Stimulated activated naive CD8-positive, alpha-beta T cell treated with anti-CD3 and anti-CD28 coated beads, Interleukin-15, Interleukin-2, amounts not matched to agents 100 ng/mL and 50 ng/mL, for 24 hours (primary cell): Measurements from ENCODE around the gene DLG2.

Experiments used
- H3K27ac Mint-ChIP-seq: one replicate; pipeline ENCODE4 v1.8.0; 2021; ENCODE audit warnings: mild to moderate bottlenecking, mixed read lengths
- H3K27me3 Mint-ChIP-seq: one replicate; pipeline ENCODE4 v1.8.0; 2021; ENCODE audit warnings: mixed read lengths
- H3K36me3 Mint-ChIP-seq: one replicate; pipeline ENCODE4 v1.8.0; 2021; ENCODE audit warnings: low read depth, mixed read lengths
- H3K4me1 Mint-ChIP-seq: one replicate; pipeline ENCODE4 v1.8.0; 2021; ENCODE audit warnings: low read depth, mixed read lengths
- H3K4me3 Mint-ChIP-seq: one replicate; pipeline ENCODE4 v1.8.0; 2021; ENCODE audit warnings: mild to moderate bottlenecking, mixed read lengths
- H3K9me3 Mint-ChIP-seq: one replicate; pipeline ENCODE4 v1.8.0; 2021; ENCODE audit warnings: mixed read lengths

DLG2 gene

GRCh38 chr11:84157639-84158038 is 1469.5 kb downstream of the DLG2 start:
- no peak overlapping the region for H3K4me3 Mint-ChIP-seq
- no peaks in the 10 kb centered on the region for H3K4me1 Mint-ChIP-seq
- peaks cover 30% of the 10 kb centered on the region for H3K9me3 Mint-ChIP-seq
- H3K27ac Mint-ChIP-seq, result no peak overlapping the region
- no peaks in the 10 kb centered on the region for H3K27me3 Mint-ChIP-seq
- H3K36me3 Mint-ChIP-seq, result no peaks in the 10 kb centered on the region

GRCh38 chr11:84146826-84147225 is 1480.3 kb downstream of the DLG2 start:
- no peak overlapping the region for H3K27ac Mint-ChIP-seq

GRCh38 chr11:84145616-84146185 is 1481.4 kb downstream of the DLG2 start:
- H3K36me3 Mint-ChIP-seq, result no peaks in the 10 kb centered on the region
- H3K27ac Mint-ChIP-seq, result no peak overlapping the region
- H3K27me3 Mint-ChIP-seq, result no peaks in the 10 kb centered on the region
- peaks cover 10% of the 10 kb centered on the region for H3K9me3 Mint-ChIP-seq
- no peak overlapping the region for H3K4me3 Mint-ChIP-seq
- H3K4me1 Mint-ChIP-seq, result no peaks in the 10 kb centered on the region

More at GRCh38 chr11:84146826-84147225, 1480.3 kb downstream of the DLG2 start:
- Mint-ChIP-seq H3K36me3 (no peaks in the 10 kb centered on the region), H3K27me3 (no peaks in the 10 kb centered on the region), H3K9me3 (peaks cover 8% of the 10 kb centered on the region), H3K4me1 (no peaks in the 10 kb centered on the region), H3K4me3 (no peak overlapping the region)

GRCh38 chr11:84144531-84144930 is 1482.6 kb downstream of the DLG2 start:
- Mint-ChIP-seq H3K36me3 (no peaks in the 10 kb centered on the region), H3K27me3 (no peaks in the 10 kb centered on the region), H3K27ac (no peak overlapping the region), H3K9me3 (peaks cover 12% of the 10 kb centered on the region), H3K4me1 (no peaks in the 10 kb centered on the region), H3K4me3 (no peak overlapping the region)

GRCh38 chr11:84142411-84142810 is 1484.7 kb downstream of the DLG2 start:
- Mint-ChIP-seq H3K36me3 (no peaks in the 10 kb centered on the region), H3K9me3 (peaks cover 4% of the 10 kb centered on the region), H3K4me3 (no peak overlapping the region), H3K27ac (no peak overlapping the region), H3K27me3 (no peaks in the 10 kb centered on the region), H3K4me1 (no peaks in the 10 kb centered on the region)

- Mint-ChIP-seq H3K4me3 (no peak overlapping the region), H3K27me3 (no peaks in the 10 kb centered on the region), H3K4me1 (no peaks in the 10 kb centered on the region), H3K36me3 (no peaks in the 10 kb centered on the region), H3K9me3 (peaks cover 5% of the 10 kb centered on the region), H3K27ac (no peak overlapping the region)
These were observed 1486.6 kb downstream of the DLG2 start for GRCh38 chr11:84140386-84141169.

GRCh38 chr11:84137960-84138359 is 1489.2 kb downstream of the DLG2 start:
- no peaks in the 10 kb centered on the region for H3K27me3 Mint-ChIP-seq
- H3K4me3 Mint-ChIP-seq, result no peak overlapping the region
- no peaks in the 10 kb centered on the region for H3K36me3 Mint-ChIP-seq
- no peak overlapping the region for H3K27ac Mint-ChIP-seq
- H3K4me1 Mint-ChIP-seq, result no peaks in the 10 kb centered on the region
- H3K9me3 Mint-ChIP-seq, result peaks cover 9% of the 10 kb centered on the region

GRCh38 chr11:84137505-84137904 is 1489.6 kb downstream of the DLG2 start:
- H3K27me3 Mint-ChIP-seq, result no peaks in the 10 kb centered on the region
- no peak overlapping the region for H3K27ac Mint-ChIP-seq
- no peaks in the 10 kb centered on the region for H3K4me1 Mint-ChIP-seq
- H3K9me3 Mint-ChIP-seq, result peaks cover 9% of the 10 kb centered on the region
- no peaks in the 10 kb centered on the region for H3K36me3 Mint-ChIP-seq
- H3K4me3 Mint-ChIP-seq, result no peak overlapping the region

- Mint-ChIP-seq H3K36me3 (no peaks in the 10 kb centered on the region), H3K9me3 (peaks cover 9% of the 10 kb centered on the region), H3K27me3 (no peaks in the 10 kb centered on the region), H3K27ac (no peak overlapping the region), H3K4me1 (no peaks in the 10 kb centered on the region), H3K4me3 (no peak overlapping the region)
These were observed 1490.2 kb downstream of the DLG2 start for GRCh38 chr11:84136926-84137325.

- Mint-ChIP-seq H3K9me3 (peaks cover 9% of the 10 kb centered on the region), H3K36me3 (no peaks in the 10 kb centered on the region), H3K27me3 (no peaks in the 10 kb centered on the region), H3K4me1 (no peaks in the 10 kb centered on the region), H3K4me3 (no peak overlapping the region), H3K27ac (no peak overlapping the region)
These were observed 1496.3 kb downstream of the DLG2 start for GRCh38 chr11:84130646-84131427.

GRCh38 chr11:84129961-84130576 is 1497.1 kb downstream of the DLG2 start:
- Mint-ChIP-seq H3K4me1 (no peaks in the 10 kb centered on the region), H3K4me3 (no peak overlapping the region), H3K9me3 (peaks cover 4% of the 10 kb centered on the region), H3K36me3 (no peaks in the 10 kb centered on the region), H3K27me3 (no peaks in the 10 kb centered on the region), H3K27ac (no peak overlapping the region)

GRCh38 chr11:84128840-84129239 is 1498.3 kb downstream of the DLG2 start:
- no peaks in the 10 kb centered on the region for H3K36me3 Mint-ChIP-seq
- H3K4me1 Mint-ChIP-seq, result no peaks in the 10 kb centered on the region
- H3K27me3 Mint-ChIP-seq, result no peaks in the 10 kb centered on the region
- peaks cover 9% of the 10 kb centered on the region for H3K9me3 Mint-ChIP-seq
- no peak overlapping the region for H3K4me3 Mint-ChIP-seq
- no peak overlapping the region for H3K27ac Mint-ChIP-seq

GRCh38 chr11:84117394-84117793 is 1509.8 kb downstream of the DLG2 start:
- no peak overlapping the region for H3K27ac Mint-ChIP-seq
- no peaks in the 10 kb centered on the region for H3K4me1 Mint-ChIP-seq
- H3K27me3 Mint-ChIP-seq, result no peaks in the 10 kb centered on the region
- no peaks in the 10 kb centered on the region for H3K36me3 Mint-ChIP-seq
- H3K9me3 Mint-ChIP-seq, result peaks cover 9% of the 10 kb centered on the region
- H3K4me3 Mint-ChIP-seq, result no peak overlapping the region

- Mint-ChIP-seq H3K4me3 (no peak overlapping the region), H3K9me3 (peaks cover 16% of the 10 kb centered on the region), H3K27ac (no peak overlapping the region), H3K27me3 (no peaks in the 10 kb centered on the region), H3K4me1 (no peaks in the 10 kb centered on the region), H3K36me3 (no peaks in the 10 kb centered on the region)
These were observed 1520.6 kb downstream of the DLG2 start for GRCh38 chr11:84106541-84106940.

GRCh38 chr11:84105148-84105547 is 1522.0 kb downstream of the DLG2 start:
- Mint-ChIP-seq H3K36me3 (no peaks in the 10 kb centered on the region), H3K4me3 (no peak overlapping the region), H3K27me3 (no peaks in the 10 kb centered on the region), H3K27ac (no peak overlapping the region), H3K9me3 (peaks cover 15% of the 10 kb centered on the region), H3K4me1 (no peaks in the 10 kb centered on the region)
